HEK293 (cell line): ENCODE measurements around the gene SRD5A3.

Source experiments
- CTCF ChIA-PET: fragments of 350-600 bp; formaldehyde crosslinking; extraction: SDS; loops from one replicate; lab custom pipeline; 2021; ENCODE audit warnings: antibody characterized with exemption; lab: Yijun Ruan, JAX
- POLR2A ChIA-PET: fragments of 300-600 bp; formaldehyde crosslinking; extraction: SDS; loops from one replicate; lab custom pipeline; 2020; ENCODE audit warnings: antibody characterized with exemption, inconsistent platforms; lab: Yijun Ruan, JAX
- H3K27ac ChIP-seq: fragments of 200-500 bp; sonication (Bioruptor generic); 2 replicates; pipeline ENCODE4 v1.5.1; 2014; ENCODE audit warnings: low read depth, low read length, control low read depth, inconsistent platforms; ENCODE audit errors: extremely low read depth
- H3K36me3 ChIP-seq, 2 experiments: fragments of 200-500 bp in 1 of 2; sonication (Bioruptor generic) in 1 of 2; 1 replicate in 1 of 2; 2 replicates in 1 of 2; pipeline ENCODE4 v1.5.1; 2014 to 2017; ENCODE audit warnings: inconsistent platforms in 2 of 2, low read length in 2 of 2; ENCODE audit not compliant: control insufficient read depth in 2 of 2, insufficient read depth in 1 of 2
- H3K4me1 ChIP-seq: fragments of 200-500 bp; sonication (Bioruptor generic); 2 replicates; pipeline ENCODE4 v1.5.1; 2014; ENCODE audit warnings: mild to moderate bottlenecking, low read length, inconsistent platforms; ENCODE audit not compliant: control insufficient read depth, insufficient read depth
- H3K4me3 ChIP-seq: 2 replicates; pipeline ENCODE4 v1.5.1; 2011; ENCODE audit warnings: low read depth, mild to moderate bottlenecking, control low read depth, low read length, moderate library complexity
- H3K9me3 ChIP-seq: fragments of 200-500 bp; sonication (Bioruptor generic); 2 replicates; pipeline ENCODE4 v1.5.1; 2014; ENCODE audit warnings: low read depth, low read length, inconsistent platforms; ENCODE audit not compliant: control insufficient read depth, insufficient read depth
- FEZF1 ChIP-seq: fragments of 450-650 bp; formaldehyde crosslinking; IDR thresholded peaks from 2 replicates; pipeline ENCODE4 v1.5.1; 2016; ENCODE audit warnings: missing biosample characterization, missing genetic modification characterization
- GLIS2 ChIP-seq: fragments of 450-650 bp; formaldehyde crosslinking; IDR thresholded peaks from 2 replicates; pipeline ENCODE4 v1.5.1; 2016; ENCODE audit warnings: missing biosample characterization, missing genetic modification characterization
- IKZF3 ChIP-seq: fragments of 450-650 bp; IDR thresholded peaks from 2 replicates; pipeline ENCODE4 v1.5.0; 2018; ENCODE audit warnings: missing biosample characterization, mild to moderate bottlenecking, missing genetic modification characterization, moderate library complexity
- KLF9 ChIP-seq: fragments of 450-650 bp; formaldehyde crosslinking; IDR thresholded peaks from 2 replicates; pipeline ENCODE4 v1.5.1; 2016; ENCODE audit warnings: missing biosample characterization, missing genetic modification characterization, low read depth
- SP3 ChIP-seq: fragments of 450-650 bp; formaldehyde crosslinking; IDR thresholded peaks from 2 replicates; pipeline ENCODE4 v1.5.1; 2016; ENCODE audit warnings: missing biosample characterization, missing genetic modification characterization
- YY1 ChIP-seq: fragments of 450-650 bp; formaldehyde crosslinking; IDR thresholded peaks from 2 replicates; pipeline ENCODE4 v1.5.1; 2018; ENCODE audit warnings: missing biosample characterization, missing genetic modification characterization
- ZBTB21 ChIP-seq: fragments of 450-650 bp; formaldehyde crosslinking; IDR thresholded peaks from 2 replicates; pipeline ENCODE4 v1.5.1; 2017; ENCODE audit warnings: missing biosample characterization, missing genetic modification characterization
- ZIC2 ChIP-seq: fragments of 450-650 bp; formaldehyde crosslinking; IDR thresholded peaks from 2 replicates; pipeline ENCODE4 v1.5.1; 2016; ENCODE audit warnings: missing biosample characterization, missing genetic modification characterization
- ZNF146 ChIP-seq: fragments of 450-650 bp; formaldehyde crosslinking; IDR thresholded peaks from 2 replicates; pipeline ENCODE4 v1.5.1; 2016; ENCODE audit warnings: missing biosample characterization, missing genetic modification characterization
- ZNF157 ChIP-seq: fragments of 450-650 bp; formaldehyde crosslinking; IDR thresholded peaks from 2 replicates; pipeline ENCODE4 v1.5.1; 2016; ENCODE audit warnings: missing biosample characterization, missing genetic modification characterization
- ZNF214 ChIP-seq: fragments of 450-650 bp; formaldehyde crosslinking; IDR thresholded peaks from 2 replicates; pipeline ENCODE4 v1.5.1; 2017; ENCODE audit warnings: missing biosample characterization, mild to moderate bottlenecking, missing genetic modification characterization, borderline replicate concordance
- ZNF23 ChIP-seq: fragments of 450-650 bp; formaldehyde crosslinking; IDR thresholded peaks from 2 replicates; pipeline ENCODE4 v1.5.1; 2016; ENCODE audit warnings: missing biosample characterization, missing genetic modification characterization, borderline replicate concordance
- ZNF335 ChIP-seq: fragments of 450-650 bp; formaldehyde crosslinking; conservative IDR thresholded peaks from 2 replicates; pipeline ENCODE4 v1.5.1; 2016; ENCODE audit warnings: missing biosample characterization, missing genetic modification characterization
- ZNF433 ChIP-seq: fragments of 450-650 bp; formaldehyde crosslinking; IDR thresholded peaks from 2 replicates; pipeline ENCODE4 v1.5.1; 2016; ENCODE audit warnings: missing biosample characterization, missing genetic modification characterization, low read depth
- ZNF549 ChIP-seq: fragments of 450-650 bp; IDR thresholded peaks from 2 replicates; pipeline ENCODE4 v1.5.1; 2018; ENCODE audit warnings: missing biosample characterization, missing genetic modification characterization, mild to moderate bottlenecking, inconsistent platforms, moderate library complexity
- ZNF707 ChIP-seq: fragments of 450-650 bp; formaldehyde crosslinking; IDR thresholded peaks from 2 replicates; pipeline ENCODE4 v1.5.1; 2016; ENCODE audit warnings: missing biosample characterization, missing genetic modification characterization
- TF ChIP-seq, protein P1 (sequence below): fragments of 450-650 bp; formaldehyde crosslinking; IDR thresholded peaks from 2 replicates; pipeline ENCODE4 v1.5.1; 2016; ENCODE audit warnings: missing biosample characterization, missing genetic modification characterization, low read depth
- TF ChIP-seq, protein P2 (sequence below): fragments of 450-650 bp; formaldehyde crosslinking; IDR thresholded peaks from 2 replicates; pipeline ENCODE4 v1.5.1; 2017; ENCODE audit warnings: missing biosample characterization, missing genetic modification characterization
- TF ChIP-seq, protein P3 (sequence below): fragments of 450-650 bp; formaldehyde crosslinking; IDR thresholded peaks from 2 replicates; pipeline ENCODE4 v1.5.1; 2017; ENCODE audit warnings: missing biosample characterization, mild to moderate bottlenecking, missing genetic modification characterization, moderate library complexity

SRD5A3 gene

DNA sequence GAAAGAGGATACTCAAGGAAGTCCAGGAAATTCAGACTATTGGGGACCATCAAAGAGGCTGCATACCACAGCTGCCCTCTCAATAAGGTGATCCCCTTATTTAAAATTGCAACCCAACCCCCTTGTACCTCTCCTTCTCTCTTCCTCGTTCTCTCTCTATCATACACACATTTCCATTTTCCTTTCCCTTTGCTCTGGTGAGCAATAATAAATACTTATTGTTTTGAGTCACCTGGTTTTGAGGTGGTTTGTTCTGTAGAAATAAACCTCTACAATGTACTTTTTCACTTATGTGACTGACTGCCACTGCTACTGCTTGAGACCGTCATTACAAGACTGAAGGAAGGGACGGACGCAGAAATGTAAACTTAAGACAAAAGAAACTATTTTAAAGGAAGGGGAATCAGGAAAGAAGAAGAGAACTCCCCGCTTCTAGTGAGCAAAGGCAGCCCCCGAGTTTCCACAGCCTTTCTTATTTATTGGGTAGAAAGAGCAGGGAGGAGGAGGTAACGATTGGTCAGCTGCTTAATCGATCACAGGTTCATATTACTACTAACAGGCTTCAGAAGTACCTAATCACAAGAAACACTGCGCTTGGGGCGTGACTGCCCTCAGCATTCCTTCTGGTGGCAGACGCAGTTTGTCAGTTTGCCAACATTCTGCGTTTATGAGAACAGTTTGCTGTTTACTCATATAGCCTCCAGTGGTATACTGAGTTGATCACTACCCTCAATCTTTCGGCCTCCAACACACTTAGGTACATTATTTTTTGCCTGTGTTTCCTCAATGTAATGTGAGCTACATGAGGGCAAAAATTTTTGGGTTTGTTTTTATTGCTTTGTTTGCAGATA, 32.8 kb downstream of the SRD5A3 start (continued):
- TF ChIP-seq ZNF23 (tag by site-specific recombination) (no peak), FEZF1 (no peak), ZNF335 (0 out of 2 replicates have a peak, but pooled peaks have one; percentile 42)

DNA sequence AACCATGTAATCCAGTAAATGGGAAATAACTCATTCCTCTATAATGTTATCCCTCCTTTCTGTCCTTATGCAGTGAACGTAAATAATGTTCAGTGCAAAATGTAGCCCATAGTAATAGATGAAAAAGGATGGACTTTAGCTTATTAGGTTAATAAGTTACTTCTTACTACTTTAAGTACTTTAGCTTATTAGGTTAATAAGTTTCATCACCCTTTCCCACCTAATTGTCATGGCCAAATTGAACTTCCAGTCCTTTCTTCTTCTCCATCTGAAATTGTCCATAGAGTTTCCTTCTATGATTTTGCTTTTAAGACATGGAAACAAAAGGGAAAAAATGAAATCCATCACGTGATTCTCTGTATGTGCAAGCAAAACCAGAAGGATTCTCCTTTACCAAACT, 34.5 kb downstream of the SRD5A3 start:
- Histone ChIP-seq H3K9me3 (no peaks in the 10 kb centered on the region), H3K36me3 (no peaks in the 10 kb centered on the region), H3K4me1 (no peaks in the 10 kb centered on the region), H3K27ac (no peak overlapping the region), H3K4me3 (no peak overlapping the region)
- CTCF ChIA-PET, result no interaction called here
- POLR2A ChIA-PET, result interaction anchor here (0.6 kb wide), 1 partner anchor 9 kb away, joined by 4 read pairs; no protein-coding TSS in a partner anchor
- TF ChIP-seq ZNF549 (tag by site-specific recombination), result no peak
- TF ChIP-seq, all 188 proteins: peak for 0

DNA sequence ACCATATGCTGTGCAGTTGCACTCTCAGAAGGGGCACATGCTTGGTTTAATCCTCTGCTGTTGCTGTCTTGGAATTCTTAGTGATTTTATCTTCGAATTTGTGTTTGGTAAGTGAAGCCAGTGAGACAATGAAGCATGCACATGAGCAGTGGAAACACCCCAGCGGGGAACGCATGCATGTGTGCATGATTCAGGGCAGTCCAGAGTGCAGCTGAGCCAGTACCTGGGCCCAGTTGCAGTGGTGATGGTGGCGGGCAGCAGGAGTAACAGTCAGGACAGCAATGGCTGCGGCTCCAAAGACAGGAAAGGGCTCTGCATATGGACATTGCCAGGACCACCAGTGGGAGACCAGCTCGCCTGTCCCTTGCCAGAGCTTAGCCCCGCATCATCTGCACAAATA, 35.5 kb downstream of the SRD5A3 start:
- ChIA-PET POLR2A (no interaction called here), CTCF (no interaction called here)
- Histone ChIP-seq H3K9me3 (no peaks in the 10 kb centered on the region), H3K36me3 (no peaks in the 10 kb centered on the region), H3K27ac (no peak overlapping the region), H3K4me1 (no peaks in the 10 kb centered on the region), H3K4me3 (no peak overlapping the region)
- no peak for TF ChIP-seq ZNF214 (tag by site-specific recombination)
- TF ChIP-seq ZNF549 (tag by site-specific recombination), result no peak
- no peak for TF ChIP-seq ZNF157 (tag by site-specific recombination)
- TF ChIP-seq ZBTB21 (tag by site-specific recombination), result no peak
- TF ChIP-seq ZNF707 (tag by site-specific recombination), result no peak
- TF ChIP-seq KLF9, result no peak
- no peak for TF ChIP-seq YY1 (tag by site-specific recombination)
- TF ChIP-seq ZNF433 (tag by site-specific recombination), result no peak

DNA sequence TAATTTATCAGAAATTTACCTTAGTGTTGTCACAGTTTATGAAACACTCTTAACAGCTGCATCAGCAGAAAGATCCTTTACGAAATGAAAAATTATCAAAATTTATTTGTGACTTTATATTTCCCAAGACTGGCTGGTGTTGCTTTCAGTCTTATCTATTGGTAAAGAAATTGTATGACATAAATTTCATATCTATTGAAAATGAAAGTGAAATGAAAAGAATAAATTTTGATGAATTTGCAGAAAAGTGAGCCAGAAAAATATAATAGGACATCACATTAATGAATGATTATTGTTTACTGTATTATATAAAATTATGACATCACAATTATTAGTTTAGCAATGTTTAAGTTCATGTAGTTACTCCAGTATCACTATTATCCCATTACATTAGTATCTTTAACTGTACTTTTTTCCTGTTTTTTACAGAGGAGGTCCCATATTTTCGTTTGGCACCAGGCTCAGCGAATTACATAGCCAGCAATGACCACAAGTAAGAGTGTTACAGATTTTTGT, 36.5 kb downstream of the SRD5A3 start:
- no peak overlapping the region for H3K27ac ChIP-seq
- POLR2A ChIA-PET, result no interaction called here
- CTCF ChIA-PET, result no interaction called here
- no peak for TF ChIP-seq IKZF3 (tag by site-specific recombination)
- TF ChIP-seq, protein P1, sequence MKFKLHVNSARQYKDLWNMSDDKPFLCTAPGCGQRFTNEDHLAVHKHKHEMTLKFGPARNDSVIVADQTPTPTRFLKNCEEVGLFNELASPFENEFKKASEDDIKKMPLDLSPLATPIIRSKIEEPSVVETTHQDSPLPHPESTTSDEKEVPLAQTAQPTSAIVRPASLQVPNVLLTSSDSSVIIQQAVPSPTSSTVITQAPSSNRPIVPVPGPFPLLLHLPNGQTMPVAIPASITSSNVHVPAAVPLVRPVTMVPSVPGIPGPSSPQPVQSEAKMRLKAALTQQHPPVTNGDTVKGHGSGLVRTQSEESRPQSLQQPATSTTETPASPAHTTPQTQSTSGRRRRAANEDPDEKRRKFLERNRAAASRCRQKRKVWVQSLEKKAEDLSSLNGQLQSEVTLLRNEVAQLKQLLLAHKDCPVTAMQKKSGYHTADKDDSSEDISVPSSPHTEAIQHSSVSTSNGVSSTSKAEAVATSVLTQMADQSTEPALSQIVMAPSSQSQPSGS (tag by site-specific recombination), result peak; percentile 61; the same call in 1 of the 2 replicates
- no peak overlapping the region for H3K4me3 ChIP-seq
- H3K4me1 ChIP-seq, result no peaks in the 10 kb centered on the region
- no peaks in the 10 kb centered on the region for H3K36me3 ChIP-seq
- H3K9me3 ChIP-seq, result no peaks in the 10 kb centered on the region

DNA sequence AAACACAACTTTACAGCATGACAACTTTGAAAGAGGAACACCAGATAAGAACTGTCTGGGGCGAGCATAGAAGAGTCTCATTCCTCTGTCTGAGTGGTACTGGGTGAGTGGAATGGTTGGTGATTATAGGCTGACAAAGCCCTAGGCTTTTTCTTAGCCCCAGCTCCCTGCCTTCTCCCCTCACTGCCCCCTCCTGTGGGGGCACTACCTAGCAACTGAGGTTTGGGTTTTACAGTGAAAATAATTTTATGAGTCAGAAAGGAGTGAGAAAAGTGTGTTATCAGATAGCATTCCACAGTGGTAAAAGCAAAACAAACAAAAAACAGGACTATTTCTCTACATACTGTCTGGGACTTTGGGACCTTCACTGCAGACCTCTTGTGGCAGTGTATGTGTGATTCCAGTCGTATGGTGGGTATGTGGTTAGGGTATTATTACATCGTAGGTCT, 39.2 kb downstream of the SRD5A3 start:
- no peak overlapping the region for H3K27ac ChIP-seq
- no peaks in the 10 kb centered on the region for H3K36me3 ChIP-seq
- no peaks in the 10 kb centered on the region for H3K4me1 ChIP-seq
- ChIA-PET CTCF (no interaction called here), POLR2A (interaction anchor here (0.9 kb wide), 1 partner anchor 11 kb away, joined by 3 read pairs; the partner anchor contains the start of gene TMEM165)
- H3K4me3 ChIP-seq, result no peak overlapping the region
- no peaks in the 10 kb centered on the region for H3K9me3 ChIP-seq
- TF ChIP-seq, protein P2, sequence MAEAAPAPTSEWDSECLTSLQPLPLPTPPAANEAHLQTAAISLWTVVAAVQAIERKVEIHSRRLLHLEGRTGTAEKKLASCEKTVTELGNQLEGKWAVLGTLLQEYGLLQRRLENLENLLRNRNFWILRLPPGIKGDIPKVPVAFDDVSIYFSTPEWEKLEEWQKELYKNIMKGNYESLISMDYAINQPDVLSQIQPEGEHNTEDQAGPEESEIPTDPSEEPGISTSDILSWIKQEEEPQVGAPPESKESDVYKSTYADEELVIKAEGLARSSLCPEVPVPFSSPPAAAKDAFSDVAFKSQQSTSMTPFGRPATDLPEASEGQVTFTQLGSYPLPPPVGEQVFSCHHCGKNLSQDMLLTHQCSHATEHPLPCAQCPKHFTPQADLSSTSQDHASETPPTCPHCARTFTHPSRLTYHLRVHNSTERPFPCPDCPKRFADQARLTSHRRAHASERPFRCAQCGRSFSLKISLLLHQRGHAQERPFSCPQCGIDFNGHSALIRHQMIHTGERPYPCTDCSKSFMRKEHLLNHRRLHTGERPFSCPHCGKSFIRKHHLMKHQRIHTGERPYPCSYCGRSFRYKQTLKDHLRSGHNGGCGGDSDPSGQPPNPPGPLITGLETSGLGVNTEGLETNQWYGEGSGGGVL, result peak; percentile 94
- TF ChIP-seq, protein P3, sequence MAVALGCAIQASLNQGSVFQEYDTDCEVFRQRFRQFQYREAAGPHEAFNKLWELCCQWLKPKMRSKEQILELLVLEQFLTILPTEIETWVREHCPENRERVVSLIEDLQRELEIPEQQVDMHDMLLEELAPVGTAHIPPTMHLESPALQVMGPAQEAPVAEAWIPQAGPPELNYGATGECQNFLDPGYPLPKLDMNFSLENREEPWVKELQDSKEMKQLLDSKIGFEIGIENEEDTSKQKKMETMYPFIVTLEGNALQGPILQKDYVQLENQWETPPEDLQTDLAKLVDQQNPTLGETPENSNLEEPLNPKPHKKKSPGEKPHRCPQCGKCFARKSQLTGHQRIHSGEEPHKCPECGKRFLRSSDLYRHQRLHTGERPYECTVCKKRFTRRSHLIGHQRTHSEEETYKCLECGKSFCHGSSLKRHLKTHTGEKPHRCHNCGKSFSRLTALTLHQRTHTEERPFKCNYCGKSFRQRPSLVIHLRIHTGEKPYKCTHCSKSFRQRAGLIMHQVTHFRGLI (tag by site-specific recombination), result no peak
- TF ChIP-seq SP3 (tag by site-specific recombination) (no peak), ZIC2 (no peak), ZNF335 (peak; percentile 58), GLIS2 (tag by site-specific recombination) (no peak), ZNF146 (tag by site-specific recombination) (no peak)
